HG03066 (cell line): ENCODE results near the gene TECTA.
"Not testable (repeated sequence)": the region's sequence is repeated elsewhere in the genome, so short reads cannot be mapped to it uniquely, and the experiment has no call there.

Source experiments
- ATAC-seq: cut with Tn5 transposase; IDR thresholded peaks from one replicate; pipeline ENCODE4 v1.9.1; 2021; ENCODE audit warnings: low read depth; ENCODE audit not compliant: unreplicated experiment

TECTA gene

DNA sequence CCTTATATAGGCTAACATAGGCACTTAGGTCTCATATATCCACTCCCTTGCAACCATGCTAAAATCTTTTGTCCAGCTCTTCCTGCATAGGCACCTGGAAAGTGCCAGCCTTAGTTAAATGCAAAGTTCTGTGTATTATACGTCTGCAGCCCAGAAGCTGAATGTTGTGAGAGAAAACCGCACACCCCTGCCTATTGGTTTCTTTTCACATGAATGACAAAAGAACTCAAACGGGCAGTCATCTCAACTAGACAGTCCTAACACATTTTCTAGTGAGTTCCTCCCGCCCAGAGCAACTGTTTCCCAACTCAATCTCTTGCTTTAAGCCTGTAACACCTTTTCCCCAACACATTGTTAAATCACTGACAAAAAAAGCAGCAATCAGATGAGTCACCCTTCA lies 122.1 kb downstream of the TECTA start:
- no peak for ATAC-seq

- no peak for ATAC-seq
These were observed 124.3 kb downstream of the TECTA start for GRCh38 chr11:121225382-121225781.

DNA sequence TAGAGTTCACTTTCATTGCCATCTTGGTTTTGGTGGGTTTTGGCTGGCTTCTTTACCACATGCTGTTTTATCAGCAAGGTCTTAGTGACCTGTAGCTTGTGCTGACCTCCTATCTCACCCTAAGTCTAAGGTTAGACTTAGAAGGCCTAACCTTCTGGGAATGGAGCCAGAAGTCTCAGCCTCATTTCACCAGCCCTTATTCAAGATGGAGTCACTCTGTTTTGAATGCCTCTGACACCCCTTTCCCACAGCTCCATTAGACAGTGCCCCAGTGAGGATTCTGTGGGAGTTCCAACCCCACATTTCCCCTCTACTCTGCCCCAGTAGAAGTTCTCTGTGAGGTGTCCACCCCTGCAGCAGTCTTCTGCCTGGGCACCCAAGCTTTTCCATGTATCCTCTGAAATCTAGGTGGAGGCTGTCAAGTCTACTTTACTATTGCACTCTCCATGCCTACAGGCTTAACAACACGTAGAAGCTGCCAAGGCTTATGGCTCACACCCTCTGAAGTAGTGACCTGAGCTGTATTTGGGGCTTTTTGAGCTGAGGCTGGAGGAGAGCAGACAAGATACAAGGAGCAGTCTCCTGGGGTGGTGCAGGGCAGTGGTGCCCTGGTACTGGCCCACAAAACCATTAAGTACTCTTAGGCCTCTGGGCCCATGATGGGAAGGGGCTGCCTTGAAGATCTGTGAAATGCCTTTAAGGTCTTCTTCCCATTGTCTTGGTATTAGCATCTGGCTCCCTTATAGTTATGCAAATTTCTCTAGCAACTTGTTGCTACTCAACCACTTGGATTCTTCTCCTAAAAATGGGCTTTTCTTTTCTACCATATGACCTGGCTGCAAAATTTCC lies 125.6 kb downstream of the TECTA start:
- no peak for ATAC-seq

- no peak for ATAC-seq
These were observed 127.8 kb downstream of the TECTA start for GRCh38 chr11:121228851-121229250.

DNA sequence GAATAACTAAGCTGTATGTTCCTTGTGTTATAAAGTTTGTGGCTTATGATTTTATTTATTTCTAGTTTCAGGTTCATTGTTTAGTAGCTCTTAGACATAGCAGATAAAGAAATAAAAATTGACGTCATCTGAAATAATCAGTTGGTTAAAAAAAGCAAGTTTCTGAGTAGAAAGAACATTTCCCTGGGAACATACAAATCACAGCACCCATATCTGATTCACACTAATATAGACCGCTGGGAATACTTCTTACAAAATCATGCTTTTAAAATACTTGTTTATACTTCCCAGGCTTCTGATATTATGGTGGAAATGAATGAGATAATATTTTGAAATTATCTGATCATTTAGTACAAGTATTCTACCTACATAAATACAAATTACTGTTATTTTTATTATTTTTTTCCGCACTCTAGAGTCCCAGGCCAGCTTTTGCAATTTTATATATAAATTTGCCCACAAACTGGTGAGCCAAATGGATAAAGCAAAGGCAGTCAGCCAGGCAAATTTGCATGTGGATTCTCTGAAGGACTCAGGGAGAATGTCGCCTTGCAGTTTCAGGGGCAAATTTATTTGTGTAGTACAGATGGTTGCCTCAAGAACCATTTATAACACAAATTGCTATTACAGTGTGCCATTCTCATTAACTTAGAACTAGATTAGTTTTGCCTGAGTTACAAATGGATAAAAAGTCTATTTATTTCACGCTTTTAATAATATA lies 128.6 kb downstream of the TECTA start:
- ATAC-seq, result no peak

GRCh38 chr11:121231576-121232278 lies 130.7 kb downstream of the TECTA start:
- ATAC-seq, result no peak

- no peak for ATAC-seq
These were observed 134.0 kb downstream of the TECTA start for GRCh38 chr11:121235057-121235456.

GRCh38 chr11:121236115-121237001 lies 135.3 kb downstream of the TECTA start:
- ATAC-seq, result peak; percentile 70

DNA sequence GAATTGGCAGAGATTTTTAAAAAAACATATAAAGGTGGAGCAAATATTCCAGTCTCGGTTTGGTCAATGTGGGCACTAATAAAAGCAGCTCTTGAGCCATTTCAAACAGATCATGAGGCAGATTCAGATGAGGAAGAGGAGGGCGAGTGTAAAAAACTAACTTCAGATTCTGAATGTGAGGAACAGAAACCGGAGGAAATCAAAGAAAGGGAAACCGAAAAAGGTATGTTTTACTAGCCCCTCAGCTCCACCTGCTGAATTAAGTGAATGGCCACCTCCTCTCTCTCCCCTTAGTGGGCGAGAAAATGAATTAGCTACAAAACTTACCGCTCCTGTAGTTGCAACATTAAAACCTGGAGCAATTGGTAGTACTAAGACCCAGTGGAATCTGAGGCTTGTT lies 136.2 kb downstream of the TECTA start:
- ATAC-seq, result not testable (repeated sequence)

DNA sequence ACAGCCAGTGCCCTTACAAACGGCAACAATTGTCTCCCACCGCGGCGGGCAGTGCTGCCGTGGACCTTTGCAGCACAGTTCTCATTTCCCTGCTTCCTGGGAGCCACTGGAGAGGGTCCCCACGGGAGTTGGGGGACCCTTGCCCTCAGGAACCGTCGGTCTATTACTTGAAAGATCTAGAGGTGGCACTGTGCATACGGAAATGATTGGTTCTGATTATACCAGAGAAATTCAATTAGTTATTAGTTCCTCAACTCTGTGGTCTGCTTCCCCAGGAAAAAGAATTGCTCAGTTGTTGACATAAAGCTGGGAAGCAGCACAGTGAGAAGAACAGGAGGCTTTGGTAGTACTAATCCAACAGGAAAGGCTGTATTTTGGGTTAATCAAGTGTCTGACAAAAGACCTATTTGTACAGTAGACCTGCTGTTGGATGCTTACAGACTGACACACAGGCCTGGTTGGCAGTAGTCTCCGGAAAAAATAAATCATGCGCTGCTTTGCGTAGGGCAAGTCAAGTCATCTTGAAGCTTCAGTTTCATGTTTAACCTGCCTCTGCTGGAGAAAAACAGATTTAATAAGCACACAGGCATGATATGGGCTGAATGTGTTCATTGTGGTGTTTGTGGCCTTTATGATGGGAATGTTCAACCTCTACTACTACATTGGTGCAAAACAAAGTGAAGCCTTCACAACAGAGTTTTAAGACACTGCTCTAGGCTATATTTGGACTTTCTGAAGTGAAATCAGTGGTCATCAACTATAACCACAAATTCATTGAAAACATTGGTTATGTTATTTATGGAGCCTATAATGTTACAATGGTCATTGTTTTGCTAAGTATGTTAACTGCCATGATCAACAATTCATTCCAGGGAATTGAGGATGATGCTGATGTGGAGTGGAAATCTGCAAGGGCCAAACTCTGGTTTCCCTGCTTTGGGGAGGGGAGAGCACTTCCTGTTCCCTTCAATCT lies 136.9 kb downstream of the TECTA start:
- ATAC-seq, result no peak

- no peak for ATAC-seq
These were observed 137.9 kb downstream of the TECTA start for GRCh38 chr11:121238956-121239355.

- not testable (repeated sequence) for ATAC-seq
These were observed 139.0 kb downstream of the TECTA start for GRCh38 chr11:121240001-121240400.

DNA sequence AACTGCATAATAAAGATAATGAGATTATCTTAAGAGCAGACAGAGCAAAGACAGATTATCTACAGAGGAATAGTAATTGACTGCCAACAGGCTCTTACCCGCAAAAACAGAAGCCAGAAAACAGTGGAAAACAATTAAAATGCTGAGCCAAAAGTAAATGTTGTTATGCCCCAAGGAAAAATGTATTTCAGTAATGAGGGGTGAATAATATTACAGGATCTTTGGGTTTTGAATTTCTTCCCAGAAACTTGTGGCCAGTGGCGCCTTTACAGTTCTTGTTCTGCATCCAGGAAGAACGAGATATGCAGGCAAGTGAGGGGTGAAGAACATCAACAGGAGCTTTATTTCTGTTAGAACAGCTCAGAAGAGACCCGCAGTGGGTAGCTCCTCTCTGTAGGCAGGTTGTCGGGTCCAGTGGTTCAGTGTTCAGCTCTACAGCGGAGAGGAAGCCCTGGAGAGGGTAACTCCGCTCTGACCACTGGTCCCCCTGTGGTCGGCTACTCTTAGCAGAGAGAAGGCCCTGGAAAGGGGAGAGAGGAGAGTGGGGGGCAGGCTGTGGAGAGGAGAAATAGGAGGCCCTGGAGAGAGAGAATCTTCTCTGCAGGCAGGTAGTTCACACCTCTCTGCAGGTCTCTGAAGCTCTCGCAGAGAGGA lies 139.7 kb downstream of the TECTA start:
- no peak for ATAC-seq
